Thoracic aorta (tissue), 2 donors: ENCODE results near the gene TTYH3. TPM values are rescaled to one million over a fixed set of nuclear protein-coding genes. Genes with fewer than 3 reads are reported as not detected.

ENCODE experiments used
- ATAC-seq: fragments of 150-250 bp; one replicate; pipeline ENCODE4 v1.8.0; 2017; ENCODE audit warnings: low read depth; ENCODE audit not compliant: insufficient number of reproducible peaks, low FRiP score
- DNase-seq: peaks from one replicate; pipeline ENCODE4 v3.0.0-alpha.2; 2020; ENCODE audit warnings: low spot score
- H3K27ac ChIP-seq, 2 donors: fragments of 200-600 bp; sonication (generic); 1 replicate in 1 of 2; 2 replicates in 1 of 2; pipeline ENCODE4 v1.5.1; 2016; ENCODE audit warnings: mild to moderate bottlenecking in 2 of 2, moderate library complexity in 2 of 2
- H3K27me3 ChIP-seq: fragments of 200-600 bp; sonication (generic); replicated peaks from 2 replicates; pipeline ENCODE4 v1.6.0; 2016; ENCODE audit warnings: mild to moderate bottlenecking; ENCODE audit not compliant: insufficient read depth
- H3K36me3 ChIP-seq: fragments of 200-600 bp; sonication (generic); one replicate; pipeline ENCODE4 v1.5.1; 2016
- H3K4me1 ChIP-seq, 2 donors: fragments of 200-600 bp; sonication (generic); 1 replicate in 1 of 2; 2 replicates in 1 of 2; pipeline versions ENCODE4 v1.5.1 to v1.6.0; 2016; ENCODE audit warnings: low read depth in 2 of 2, mild to moderate bottlenecking in 1 of 2; ENCODE audit not compliant: control insufficient read depth in 1 of 2
- H3K4me3 ChIP-seq: fragments of 200-600 bp; sonication (generic); 2 replicates; pipeline ENCODE4 v1.5.1; 2016; ENCODE audit warnings: mild to moderate bottlenecking
- H3K9me3 ChIP-seq: fragments of 200-600 bp; sonication (generic); 2 replicates; pipeline ENCODE4 v1.5.1; 2016
- CTCF ChIP-seq: fragments of 200-600 bp; sonication (generic); IDR thresholded peaks from one replicate; pipeline ENCODE4 v1.5.1; 2019; ENCODE audit warnings: antibody characterized with exemption
- total RNA-seq, 2 donors: library from RNA; depleted of rRNA; stranded (reverse); fragments of >200 nt; gene quantifications; one replicate each; pipeline versions ENCODE4 v1.1.0 to v1.2.3, GENCODE V29; 2016

TTYH3 gene
- total RNA-seq, 2 donors from 2014 or later: 58.6 to 69.3 TPM

- Histone ChIP-seq H3K9me3 (no peaks in the 10 kb centered on the region), H3K36me3 (no peaks in the 10 kb centered on the region), H3K27me3 (no peaks in the 10 kb centered on the region), H3K27ac (no peak overlapping the region), H3K4me1 (peaks cover 27 to 50% of the 10 kb centered on the region in 2 donors), H3K4me3 (no peak overlapping the region)
- TF ChIP-seq CTCF: no peak
- DNase-seq (no peak), ATAC-seq (no peak)
Measured at GRCh38 chr7:2611401-2611800, 20.4 kb upstream of the TTYH3 start.

DNA sequence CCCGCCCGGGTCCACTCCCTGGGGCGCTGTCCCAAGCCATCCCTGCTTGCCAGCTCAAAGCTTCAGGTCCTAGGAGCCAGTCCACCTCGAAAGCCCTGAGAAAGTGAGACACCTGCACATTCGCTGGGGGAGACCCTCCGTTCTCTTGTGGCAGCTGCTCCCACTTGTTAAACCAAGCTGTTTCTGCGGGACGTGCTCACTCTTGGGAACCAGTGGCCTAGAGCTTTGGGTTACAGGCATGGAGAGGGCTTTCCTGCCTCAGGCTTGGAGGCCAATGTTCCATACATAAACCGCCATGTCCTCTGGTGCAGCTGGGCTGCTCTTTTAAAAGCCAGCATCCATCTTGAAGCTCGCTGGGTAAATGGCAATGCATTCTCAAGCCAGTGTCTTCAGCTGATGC lies 19.9 kb upstream of the TTYH3 start:
- Histone ChIP-seq H3K27me3 (no peaks in the 10 kb centered on the region), H3K4me3 (no peak overlapping the region), H3K4me1 (peaks cover 29 to 50% of the 10 kb centered on the region in 2 donors), H3K27ac (no peak overlapping the region), H3K9me3 (no peaks in the 10 kb centered on the region), H3K36me3 (no peaks in the 10 kb centered on the region)
- no peak for ATAC-seq
- DNase-seq: no peak
- no peak for TF ChIP-seq CTCF

DNA sequence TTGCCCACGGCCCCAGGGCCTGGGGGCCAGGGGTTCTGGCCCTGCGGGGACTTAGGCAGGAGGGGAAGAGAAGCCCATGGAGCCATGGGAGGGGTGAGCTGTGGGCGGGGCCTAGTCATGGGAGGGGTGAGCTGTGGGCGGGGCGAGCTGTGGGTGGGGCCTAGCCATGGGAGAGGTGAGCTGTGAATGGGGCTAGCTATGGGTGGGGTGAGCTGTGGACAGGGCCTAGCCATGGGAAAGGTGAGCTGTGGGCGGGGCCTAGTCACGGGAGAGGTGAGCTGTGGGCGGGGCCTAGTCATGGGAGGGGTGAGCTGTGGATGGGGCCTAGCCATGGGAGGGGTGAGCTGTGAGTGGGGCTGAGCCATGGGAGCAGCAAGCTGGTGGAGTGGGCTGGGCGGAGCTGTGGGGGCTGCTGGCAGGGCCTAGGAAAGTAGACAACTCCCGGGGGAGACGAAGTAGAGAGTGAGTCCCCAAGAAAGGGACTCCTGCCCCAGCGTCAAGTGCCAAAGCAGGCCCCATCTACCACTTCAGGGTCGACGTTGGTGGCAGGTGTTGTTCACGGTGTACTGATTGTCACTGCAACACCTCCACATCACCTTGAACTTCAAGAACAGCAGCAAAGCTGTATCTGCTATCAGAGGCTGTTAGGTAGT lies 19.2 kb upstream of the TTYH3 start:
- Histone ChIP-seq H3K4me1 (peaks cover 27 to 50% of the 10 kb centered on the region in 2 donors), H3K9me3 (no peaks in the 10 kb centered on the region), H3K36me3 (no peaks in the 10 kb centered on the region), H3K4me3 (no peak overlapping the region), H3K27me3 (no peaks in the 10 kb centered on the region), H3K27ac (peak overlapping the region in 1 of 2 donors; percentile 91)
- no peak for TF ChIP-seq CTCF
- ATAC-seq (no peak), DNase-seq (no peak)

DNA sequence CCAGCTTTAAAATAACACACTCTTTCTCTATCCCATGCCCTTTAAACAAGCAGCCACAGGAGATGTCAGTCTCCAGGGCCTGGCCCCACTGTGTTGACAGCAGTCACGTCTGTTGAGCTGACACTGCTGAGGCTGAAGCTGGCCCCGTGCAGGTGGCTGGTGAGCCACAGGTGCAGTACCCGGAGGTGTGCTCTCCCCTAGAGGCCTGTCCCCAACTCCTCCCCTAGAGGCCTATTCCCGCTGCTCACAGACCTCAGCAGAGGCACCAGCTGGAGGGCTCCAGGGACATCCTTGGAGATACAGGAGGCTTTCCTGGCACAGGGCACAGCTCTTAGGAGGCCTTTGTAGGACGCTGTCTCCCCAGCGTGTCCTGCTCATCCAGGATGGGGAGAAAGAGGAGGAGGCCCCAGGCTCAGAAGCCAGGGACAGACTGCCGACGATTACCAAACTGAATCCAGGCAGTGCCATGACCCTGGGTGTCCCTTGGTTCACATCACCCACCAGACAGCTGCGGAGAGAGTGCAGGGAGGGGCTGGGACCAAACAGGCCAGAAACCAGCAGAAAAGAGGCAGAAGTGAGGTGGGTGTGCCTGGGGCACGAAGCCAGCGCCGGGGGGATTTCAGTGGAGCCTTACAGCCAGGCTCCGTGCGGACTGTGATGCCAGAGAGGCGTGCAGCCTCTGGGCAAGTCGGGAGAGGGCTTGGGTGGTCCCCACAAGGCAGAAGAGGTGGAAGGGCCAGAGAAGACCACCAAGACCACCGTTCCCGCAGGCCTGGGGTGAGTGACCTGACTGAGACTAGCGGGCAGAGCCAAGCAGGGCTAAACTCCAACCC lies 18.5 kb upstream of the TTYH3 start:
- DNase-seq (no peak), ATAC-seq (no peak)
- no peaks in the 10 kb centered on the region for H3K36me3 ChIP-seq
- no peak for TF ChIP-seq CTCF
- peak overlapping the region; percentile 86 to 91 for H3K27ac ChIP-seq
- no peaks in the 10 kb centered on the region for H3K27me3 ChIP-seq
- no peaks in the 10 kb centered on the region for H3K9me3 ChIP-seq
- H3K4me3 ChIP-seq: peak overlapping the region; percentile 64
- peaks cover 25 to 52% of the 10 kb centered on the region in 2 donors for H3K4me1 ChIP-seq

DNA sequence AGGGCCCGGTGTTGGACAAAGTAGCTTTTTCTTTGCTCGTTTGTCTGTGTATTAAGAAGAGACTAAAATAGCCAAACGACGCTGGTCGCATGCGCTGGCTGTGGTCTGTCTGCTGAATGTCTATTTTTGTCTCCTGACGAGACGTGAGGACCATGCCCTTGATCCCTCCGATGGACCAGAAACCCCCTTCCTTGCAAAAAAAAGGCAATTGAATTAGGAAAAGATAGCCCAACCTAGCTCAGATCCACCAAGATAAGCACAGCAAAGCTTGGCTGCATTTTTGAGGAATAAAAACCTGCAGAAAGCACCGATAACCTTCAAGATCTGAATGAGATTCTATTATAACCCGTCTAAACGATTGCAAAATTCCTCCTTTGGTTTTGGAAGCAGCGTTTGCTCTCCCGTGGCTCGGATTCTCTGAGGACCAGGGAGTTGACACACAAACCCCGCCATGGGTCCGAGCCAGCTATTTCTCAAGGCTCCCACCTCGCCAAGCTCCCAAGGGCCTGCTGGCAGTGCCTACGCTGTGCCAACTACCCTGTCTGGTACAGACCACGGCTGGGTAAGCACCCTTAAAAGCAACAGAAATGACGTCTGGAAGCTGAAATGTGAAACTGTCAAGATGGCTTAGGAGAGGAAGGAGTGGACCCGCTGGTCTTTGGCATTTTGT lies 17.7 kb upstream of the TTYH3 start:
- TF ChIP-seq CTCF: no peak
- peak; percentile 74 for DNase-seq
- peak; percentile 64 for ATAC-seq

More for the DNA sequence above, 17.7 kb upstream of the TTYH3 start:
- H3K9me3 ChIP-seq: no peaks in the 10 kb centered on the region
- no peaks in the 10 kb centered on the region for H3K27me3 ChIP-seq
- H3K4me3 ChIP-seq: peak overlapping the region; percentile 64
- H3K36me3 ChIP-seq: no peaks in the 10 kb centered on the region
- peaks cover 25 to 58% of the 10 kb centered on the region in 2 donors for H3K4me1 ChIP-seq
- H3K27ac ChIP-seq: peak overlapping the region; percentile 86 to 91
